ENCODE data around the gene SMIM23. TPM values are rescaled to one million over a fixed set of nuclear protein-coding genes. Genes with fewer than 3 reads are reported as not detected.

The SMIM23 gene
- total and polyA plus RNA-seq, 2 of the 4 experiments (the other 2 are of a cell fraction): not detected

GRCh38 chr5:171770153-171770552 is 15.5 kb upstream of the SMIM23 start:
- no peak for TF ChIP-seq ELK1 (IDR thresholded peaks at IDR 0.05; ENCODE audit: borderline replicate concordance, low read depth, low read length)
- TF ChIP-seq CHD1 (IDR thresholded peaks at IDR 0.05; ENCODE audit: low read depth, low read length): no peak
- TF ChIP-seq MAFK (IDR thresholded peaks at IDR 0.05; ENCODE audit: low read depth, low read length): no peak
- TF ChIP-seq CEBPB (IDR thresholded peaks at IDR 0.05; ENCODE audit: low read depth, low read length): no peak
- TF ChIP-seq USF2 (IDR thresholded peaks at IDR 0.05; ENCODE audit: low read depth, low read length): no peak
- TF ChIP-seq NFE2L2 (IDR thresholded peaks at IDR 0.05; ENCODE audit: low read depth, low read length): no peak
- no peak for TF ChIP-seq RFX5 (IDR thresholded peaks at IDR 0.05; ENCODE audit: low read depth, low read length)
- TF ChIP-seq MAZ (IDR thresholded peaks at IDR 0.05; ENCODE audit: borderline replicate concordance, low read depth, low read length): no peak
- no peak for TF ChIP-seq BHLHE40 (IDR thresholded peaks at IDR 0.05; ENCODE audit: low read depth, low read length)
- TF ChIP-seq POLR2A (IDR thresholded peaks at IDR 0.05; ENCODE audit: low read depth, low read length): no peak
- TF ChIP-seq SMC3 (IDR thresholded peaks at IDR 0.05; ENCODE audit: low read depth, low read length): no peak
- TF ChIP-seq RAD21 (IDR thresholded peaks at IDR 0.05; ENCODE audit: low read length): no peak
- no peak for TF ChIP-seq CTCF (conservative IDR thresholded peaks at IDR 0.05; ENCODE audit: low read depth, low read length)
- TF ChIP-seq FOS (IDR thresholded peaks at IDR 0.05; ENCODE audit: low read depth, low read length): no peak
- TF ChIP-seq RCOR1 (IDR thresholded peaks at IDR 0.05; ENCODE audit: insufficient replicate concordance, low read length): no peak
- TF ChIP-seq MXI1 (IDR thresholded peaks at IDR 0.05; ENCODE audit: borderline replicate concordance, low read depth, low read length): no peak

More at GRCh38 chr5:171770153-171770552, 15.5 kb upstream of the SMIM23 start:
- Histone ChIP-seq H2AFZ (replicated peaks; ENCODE audit: low read length, poor library complexity) (no peak overlapping the region), H4K20me1 (ENCODE audit: insufficient read depth, low read length) (no peaks in the 10 kb centered on the region), H3K4me1 (ENCODE audit: control insufficient read depth, insufficient read depth, low read length) (no peaks in the 10 kb centered on the region), H3K9me1 (ENCODE audit: insufficient read depth, low read length) (no peaks in the 10 kb centered on the region), H3K14ac (replicated peaks; ENCODE audit: low read depth, low read length) (no peak overlapping the region), H4K5ac (ENCODE audit: low read depth, low read length) (no peak overlapping the region), H2AK9ac (replicated peaks; ENCODE audit: low read depth, low read length, poor library complexity) (no peak overlapping the region), H2BK20ac (ENCODE audit: low read depth, low read length) (no peak overlapping the region), H3K4me2 (ENCODE audit: low read depth, low read length) (no peak overlapping the region), H3K9ac (ENCODE audit: low read depth, low read length) (no peak overlapping the region), H3K27ac (ENCODE audit: insufficient read depth, low read length) (no peak overlapping the region), H2BK15ac (ENCODE audit: low read depth, low read length) (no peak overlapping the region), H3K4ac (ENCODE audit: low read depth, low read length) (no peak overlapping the region), H3K79me1 (ENCODE audit: low read depth in 1 of 2, low read length in 2 of 2) (no peaks in the 10 kb centered on the region), H3K36me3 (ENCODE audit: control insufficient read depth, insufficient read depth, low read length) (no peaks in the 10 kb centered on the region), H4K91ac (ENCODE audit: insufficient read depth, low read depth, low read length) (no peak overlapping the region), H3K23ac (ENCODE audit: low read depth, low read length) (no peak overlapping the region), H3K56ac (ENCODE audit: extremely low read depth, insufficient read depth, low read length) (no peak overlapping the region), H2BK120ac (ENCODE audit: low read depth, low read length) (no peak overlapping the region), H3K9me3 (ENCODE audit: control insufficient read depth, insufficient read depth, low read length) (peaks cover under 1% of the 10 kb centered on the region; the same call in 1 of the 2 replicates), H2BK5ac (ENCODE audit: low read depth, low read length, poor library complexity, severe bottlenecking) (no peak overlapping the region), H3K4me3 (ENCODE audit: insufficient read depth, low read depth, low read length) (no peak overlapping the region), H3K27me3 (ENCODE audit: control insufficient read depth, insufficient read depth, low read length) (peaks cover 9% of the 10 kb centered on the region), H3K18ac (ENCODE audit: low read depth, low read length) (no peak overlapping the region), H2AK5ac (ENCODE audit: low read depth, low read length) (no peak overlapping the region), H4K8ac (ENCODE audit: low read depth in 2 of 2, low read length in 2 of 2) (no peak overlapping the region)
- no TSS peak for BruUV-seq (replicated peaks)
- 56% methylated on average over 2 of the region's 4 CpGs; no CpG with 5 or more reads in 1 of the 2 experiments for WGBS, 2 experiments (ENCODE audit: extremely low coverage in 2 of 2, insufficient read length in 1 of 2)
- DNase-seq: no peak
- in situ Hi-C loops (cut with MboI; ENCODE audit: low sequenced_read_pairs): no loop called here
- ATAC-seq (ENCODE audit: low read depth): no peak
- intact Hi-C loops (cut with micrococcal nuclease): no loop called here
- dilution Hi-C loops (cut with HindIII; ENCODE audit: low sequenced_read_pairs, unreplicated experiment): no loop called here
- ChIA-PET CTCF (no interaction called here), POLR2A (ENCODE audit: unreplicated experiment) (no interaction called here)
